WERI-Rb-1 (cell line): Measurements from ENCODE around the gene NOX5.

Experiments
- DNase-seq: peaks from one replicate; pipeline ENCODE4 v3.0.0-alpha.2; 2020
- H3K27ac ChIP-seq: fragments of 250-450 bp; sonication (Bioruptor Pico); 2 replicates; pipeline ENCODE4 v1.5.1; 2020; ENCODE audit warnings: mild to moderate bottlenecking, moderate library complexity
- H3K27me3 ChIP-seq: fragments of 250-450 bp; sonication (Bioruptor Pico); 2 replicates; pipeline ENCODE4 v1.5.1; 2021; ENCODE audit warnings: mild to moderate bottlenecking, low read depth, moderate library complexity; ENCODE audit not compliant: insufficient read depth, severe bottlenecking
- H3K36me3 ChIP-seq: fragments of 250-450 bp; sonication (Bioruptor Pico); 2 replicates; pipeline ENCODE4 v1.5.1; 2020; ENCODE audit warnings: mild to moderate bottlenecking, moderate library complexity
- H3K4me3 ChIP-seq: 2 replicates; pipeline ENCODE4 v1.5.1; 2011; ENCODE audit warnings: low read depth, mild to moderate bottlenecking, control low read depth, low read length
- H3K9me3 ChIP-seq: fragments of 250-450 bp; sonication (Bioruptor Pico); 2 replicates; pipeline ENCODE4 v1.5.1; 2021; ENCODE audit warnings: mild to moderate bottlenecking, moderate library complexity; ENCODE audit not compliant: severe bottlenecking
- CTCF ChIP-seq: IDR thresholded peaks from 2 replicates; pipeline ENCODE4 v1.5.1; 2011; ENCODE audit warnings: low read depth, mild to moderate bottlenecking, control low read depth, inconsistent platforms, low read length

NOX5 gene

GRCh38 chr15:69016021-69016595 is 1.6 kb downstream of the NOX5 start:
- H3K9me3 ChIP-seq = no peaks in the 10 kb centered on the region
- no peaks in the 10 kb centered on the region for H3K36me3 ChIP-seq
- H3K27me3 ChIP-seq = no peaks in the 10 kb centered on the region
- no peak overlapping the region for H3K4me3 ChIP-seq
- no peak for TF ChIP-seq CTCF
- no peak for DNase-seq
- H3K27ac ChIP-seq = no peak overlapping the region

GRCh38 chr15:69017978-69018377 is 3.5 kb downstream of the NOX5 start:
- no peaks in the 10 kb centered on the region for H3K36me3 ChIP-seq
- no peaks in the 10 kb centered on the region for H3K27me3 ChIP-seq
- TF ChIP-seq CTCF = no peak
- no peak overlapping the region for H3K27ac ChIP-seq
- H3K9me3 ChIP-seq = no peaks in the 10 kb centered on the region
- H3K4me3 ChIP-seq = no peak overlapping the region
- DNase-seq = no peak

- DNase-seq = no peak
- Histone ChIP-seq H3K9me3 (no peaks in the 10 kb centered on the region), H3K27ac (no peak overlapping the region), H3K4me3 (no peak overlapping the region), H3K36me3 (no peaks in the 10 kb centered on the region), H3K27me3 (no peaks in the 10 kb centered on the region)
- TF ChIP-seq CTCF = no peak
These were observed 4.5 kb downstream of the NOX5 start for GRCh38 chr15:69018951-69019350.

GRCh38 chr15:69021895-69022294 is 7.4 kb downstream of the NOX5 start:
- Histone ChIP-seq H3K9me3 (no peaks in the 10 kb centered on the region), H3K36me3 (no peaks in the 10 kb centered on the region), H3K4me3 (no peak overlapping the region), H3K27me3 (no peaks in the 10 kb centered on the region), H3K27ac (no peak overlapping the region)
- no peak for TF ChIP-seq CTCF
- no peak for DNase-seq

- no peaks in the 10 kb centered on the region for H3K9me3 ChIP-seq
- no peak for DNase-seq
- no peak for TF ChIP-seq CTCF
These were observed 10.8 kb downstream of the NOX5 start for GRCh38 chr15:69025320-69025719.

GRCh38 chr15:69026355-69026754 is 11.9 kb downstream of the NOX5 start:
- no peak for TF ChIP-seq CTCF
- no peaks in the 10 kb centered on the region for H3K9me3 ChIP-seq
- H3K27ac ChIP-seq = no peak overlapping the region; the same call in 1 of the 2 replicates
- no peaks in the 10 kb centered on the region for H3K27me3 ChIP-seq
- no peak overlapping the region for H3K4me3 ChIP-seq
- H3K36me3 ChIP-seq = no peaks in the 10 kb centered on the region
- no peak for DNase-seq

More at GRCh38 chr15:69025320-69025719, 10.8 kb downstream of the NOX5 start:
- Histone ChIP-seq H3K36me3 (no peaks in the 10 kb centered on the region), H3K4me3 (no peak overlapping the region), H3K27me3 (no peaks in the 10 kb centered on the region), H3K27ac (no peak overlapping the region)
